PC-3 (cell line): Measurements from ENCODE around the gene LMO7. TPM values are rescaled to one million over a fixed set of nuclear protein-coding genes. Genes with fewer than 3 reads are reported as not detected.
A peak's percentile ranks its signal among the peaks of the same experiment; 100 is the strongest.

ENCODE experiments used
- ATAC-seq: fragments of 200-7000 bp; cut with Tn5 transposase; 2 replicates; pipeline ENCODE4 v1.9.1; 2020; ENCODE audit warnings: mild to moderate bottlenecking, moderate library complexity
- BruUV-seq: library from RNA; stranded (reverse); fragments of 400-500 nt; replicated peaks from 2 replicates; lab custom pipeline; 2021; lab: Mats Ljungman, UMichigan
- CTCF ChIA-PET: fragments of 300-600 bp; sonication (Branson Sonifier 250); formaldehyde crosslinking; loops from one replicate; lab custom pipeline; 2022; ENCODE audit warnings: antibody characterized with exemption; lab: Charles Lee
- POLR2A ChIA-PET: fragments of 300-600 bp; sonication (Branson Sonifier 250); formaldehyde crosslinking; loops from one replicate; lab custom pipeline; 2022; ENCODE audit warnings: antibody characterized with exemption; ENCODE audit not compliant: unreplicated experiment; lab: Charles Lee
- DNase-seq: peaks from one replicate; pipeline ENCODE4 v3.0.0-alpha.2; 2015
- H2AFZ ChIP-seq: fragments of 300-600 bp; sonication (generic); 2 replicates; pipeline ENCODE4 v1.6.0; 2016; ENCODE audit warnings: antibody characterized with exemption, low read length
- H3F3A ChIP-seq: fragments of 300-600 bp; sonication (generic); one replicate; pipeline ENCODE4 v1.6.0; 2017; ENCODE audit warnings: antibody characterized with exemption, low read length, control low read depth, mild to moderate bottlenecking; ENCODE audit not compliant: unreplicated experiment
- H3K27ac ChIP-seq: fragments of 300-600 bp; sonication (generic); 2 replicates; pipeline ENCODE4 v1.5.1; 2016; ENCODE audit warnings: mild to moderate bottlenecking, low read length
- H3K27me3 ChIP-seq: fragments of 300-600 bp; sonication (generic); 2 replicates; pipeline ENCODE4 v1.6.1; 2016; ENCODE audit warnings: low read length, mixed read lengths
- H3K36me3 ChIP-seq: fragments of 300-600 bp; sonication (generic); 2 replicates; pipeline ENCODE4 v1.6.1; 2016; ENCODE audit warnings: low read depth, mixed run types, low read length, mixed read lengths
- H3K4me1 ChIP-seq: fragments of 300-600 bp; sonication (generic); 2 replicates; pipeline ENCODE4 v1.5.1; 2016; ENCODE audit warnings: low read length; ENCODE audit not compliant: insufficient read depth
- H3K4me2 ChIP-seq: fragments of 300-600 bp; sonication (generic); 2 replicates; pipeline ENCODE4 v1.6.0; 2016; ENCODE audit warnings: low read length
- H3K4me3 ChIP-seq: fragments of 300-600 bp; sonication (generic); 2 replicates; pipeline ENCODE4 v1.5.1; 2016; ENCODE audit warnings: mild to moderate bottlenecking, low read length, mixed read lengths
- H3K79me2 ChIP-seq: fragments of 300-600 bp; sonication (generic); 2 replicates; pipeline ENCODE4 v1.6.1; 2017; ENCODE audit warnings: low read length, mixed read lengths
- H3K9ac ChIP-seq: fragments of 300-600 bp; sonication (generic); 2 replicates; pipeline ENCODE4 v1.6.0; 2016; ENCODE audit warnings: mild to moderate bottlenecking, low read length
- H3K9me2 ChIP-seq: fragments of 300-600 bp; sonication (generic); replicated peaks from 2 replicates; pipeline ENCODE4 v1.6.1; 2016; ENCODE audit warnings: mixed run types, low read length, mixed read lengths
- H3K9me3 ChIP-seq: fragments of 300-600 bp; sonication (generic); 2 replicates; pipeline ENCODE4 v1.6.1; 2016; ENCODE audit warnings: low read length, mixed read lengths
- H4K20me1 ChIP-seq: fragments of 300-600 bp; sonication (generic); 2 replicates; pipeline ENCODE4 v1.6.1; 2016; ENCODE audit warnings: low read length, mixed read lengths
- EZH2 ChIP-seq: fragments of 300-600 bp; sonication (generic); IDR thresholded peaks from one replicate; pipeline ENCODE4 v1.6.1; 2017; ENCODE audit warnings: antibody characterized with exemption, mild to moderate bottlenecking, low read length; ENCODE audit not compliant: unreplicated experiment
- EZH2phosphoT487 ChIP-seq: fragments of 300-600 bp; sonication (generic); IDR thresholded peaks from 2 replicates; pipeline ENCODE4 v1.6.1; 2018; ENCODE audit warnings: mild to moderate bottlenecking, antibody characterized with exemption, low read length, borderline replicate concordance
- intact Hi-C: fragments of 100-400 bp; cut with micrococcal nuclease; formaldehyde crosslinking; loops from 2 replicates; pipeline ENCODE4 v1.9.0; 2023
- total RNA-seq: library from RNA; depleted of rRNA; stranded (reverse); fragments of >200 nt; gene quantifications from 2 replicates; pipeline ENCODE4 v1.2.3, GENCODE V29; 2014
- TF ChIP-seq, protein P1 (sequence below): fragments of 300-600 bp; sonication (generic); conservative IDR thresholded peaks from 2 replicates; pipeline ENCODE4 v1.5.1; 2017; ENCODE audit warnings: antibody characterized with exemption, low read depth, mild to moderate bottlenecking, low read length

The LMO7 gene
- total RNA-seq, 1 experiment from 2014 or later, result 83.6 TPM

DNA sequence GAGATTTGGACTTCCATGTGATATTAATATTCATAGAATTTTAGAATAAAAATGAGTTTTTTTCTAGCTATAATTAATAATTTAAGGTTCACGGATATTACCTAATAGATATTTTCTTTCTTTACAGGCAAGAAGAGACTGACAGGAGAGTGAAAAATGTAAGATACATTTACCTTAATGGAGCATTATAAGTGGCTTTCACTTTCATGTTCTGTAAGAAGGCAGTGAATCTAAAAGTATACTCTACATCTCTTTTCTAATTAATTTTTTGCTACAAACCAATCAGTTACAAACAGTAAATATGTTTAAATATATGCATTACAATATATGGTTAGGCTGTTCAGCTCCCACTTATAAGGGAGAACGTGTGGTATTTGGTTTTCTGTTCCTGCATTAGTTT lies 159.1 kb downstream of the LMO7 start:
- POLR2A ChIA-PET, result no interaction called here
- Histone ChIP-seq H2AFZ (no peak overlapping the region), H3F3A (peaks cover 8% of the 10 kb centered on the region), H3K9me2 (no peaks in the 10 kb centered on the region), H4K20me1 (no peaks in the 10 kb centered on the region), H3K9ac (no peak overlapping the region), H3K79me2 (peaks cover 40% of the 10 kb centered on the region), H3K36me3 (peaks cover 20% of the 10 kb centered on the region), H3K4me3 (no peak overlapping the region), H3K4me1 (peaks cover 42% of the 10 kb centered on the region), H3K27me3 (no peaks in the 10 kb centered on the region), H3K9me3 (no peaks in the 10 kb centered on the region), H3K27ac (no peak overlapping the region), H3K4me2 (no peak overlapping the region)
- ATAC-seq (no peak), DNase-seq (no peak)
- intact Hi-C loops, result loop anchor here (5.0 kb wide), 2 partner anchors 33 to 88 kb away; no protein-coding TSS in a partner anchor
- BruUV-seq, result no TSS peak
- no peak for TF ChIP-seq EZH2phosphoT487
- TF ChIP-seq, protein P1, sequence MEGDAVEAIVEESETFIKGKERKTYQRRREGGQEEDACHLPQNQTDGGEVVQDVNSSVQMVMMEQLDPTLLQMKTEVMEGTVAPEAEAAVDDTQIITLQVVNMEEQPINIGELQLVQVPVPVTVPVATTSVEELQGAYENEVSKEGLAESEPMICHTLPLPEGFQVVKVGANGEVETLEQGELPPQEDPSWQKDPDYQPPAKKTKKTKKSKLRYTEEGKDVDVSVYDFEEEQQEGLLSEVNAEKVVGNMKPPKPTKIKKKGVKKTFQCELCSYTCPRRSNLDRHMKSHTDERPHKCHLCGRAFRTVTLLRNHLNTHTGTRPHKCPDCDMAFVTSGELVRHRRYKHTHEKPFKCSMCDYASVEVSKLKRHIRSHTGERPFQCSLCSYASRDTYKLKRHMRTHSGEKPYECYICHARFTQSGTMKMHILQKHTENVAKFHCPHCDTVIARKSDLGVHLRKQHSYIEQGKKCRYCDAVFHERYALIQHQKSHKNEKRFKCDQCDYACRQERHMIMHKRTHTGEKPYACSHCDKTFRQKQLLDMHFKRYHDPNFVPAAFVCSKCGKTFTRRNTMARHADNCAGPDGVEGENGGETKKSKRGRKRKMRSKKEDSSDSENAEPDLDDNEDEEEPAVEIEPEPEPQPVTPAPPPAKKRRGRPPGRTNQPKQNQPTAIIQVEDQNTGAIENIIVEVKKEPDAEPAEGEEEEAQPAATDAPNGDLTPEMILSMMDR, result no peak
- TF ChIP-seq EZH2, result no peak
- CTCF ChIA-PET, result no interaction called here

GRCh38 chr13:75796825-75797224 lies 160.7 kb downstream of the LMO7 start:
- Histone ChIP-seq H3K9me3 (no peaks in the 10 kb centered on the region), H3K4me2 (peak overlapping the region; percentile 29), H4K20me1 (no peaks in the 10 kb centered on the region), H3K36me3 (peaks cover 25% of the 10 kb centered on the region), H2AFZ (no peak overlapping the region), H3K4me3 (no peak overlapping the region), H3K79me2 (peaks cover 25% of the 10 kb centered on the region), H3K27me3 (no peaks in the 10 kb centered on the region), H3F3A (peaks cover 8% of the 10 kb centered on the region), H3K9ac (peak overlapping the region; percentile 36), H3K9me2 (no peaks in the 10 kb centered on the region), H3K4me1 (peaks cover 42% of the 10 kb centered on the region), H3K27ac (peak overlapping the region; percentile 89)
- ChIA-PET CTCF (interaction anchor here (0.9 kb wide), 1 partner anchor 100 kb away, joined by 3 read pairs; no protein-coding TSS in a partner anchor), POLR2A (no interaction called here)
- peak; percentile 89 for DNase-seq
- BruUV-seq, result no TSS peak
- peak; percentile 75 for ATAC-seq
- intact Hi-C loops, result loop anchor here (5.0 kb wide), 2 partner anchors 35 to 90 kb away; no protein-coding TSS in a partner anchor
- TF ChIP-seq EZH2 (no peak), EZH2phosphoT487 (no peak)
- TF ChIP-seq, protein P1, result no peak

DNA sequence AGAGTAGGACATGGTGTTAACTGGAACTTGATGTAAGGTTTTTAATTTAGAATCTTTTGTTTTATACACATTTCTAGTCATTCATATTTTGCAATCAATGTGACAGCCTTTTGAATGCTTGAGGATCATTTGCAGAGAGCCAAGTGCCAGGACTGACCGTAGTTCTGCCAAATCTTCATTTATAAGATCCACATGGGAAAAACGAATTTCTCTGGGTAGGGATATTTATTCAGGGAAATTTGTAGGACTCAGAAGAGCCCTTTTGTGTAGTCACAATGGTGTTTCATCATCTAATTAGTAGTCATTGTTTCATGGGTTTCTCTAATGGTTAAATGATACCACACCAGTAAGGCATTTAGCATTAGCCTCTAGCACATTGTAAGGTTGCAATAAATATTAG lies 161.1 kb downstream of the LMO7 start:
- no TSS peak for BruUV-seq
- Histone ChIP-seq H3K4me3 (no peak overlapping the region), H3K27ac (peak overlapping the region; percentile 89), H3K79me2 (peaks cover 21% of the 10 kb centered on the region), H4K20me1 (no peaks in the 10 kb centered on the region), H2AFZ (no peak overlapping the region), H3F3A (peaks cover 8% of the 10 kb centered on the region), H3K9me3 (no peaks in the 10 kb centered on the region), H3K4me2 (peak overlapping the region; percentile 21), H3K9me2 (no peaks in the 10 kb centered on the region), H3K36me3 (peaks cover 25% of the 10 kb centered on the region), H3K9ac (peak overlapping the region; percentile 36), H3K27me3 (no peaks in the 10 kb centered on the region), H3K4me1 (peaks cover 42% of the 10 kb centered on the region)
- no peak for DNase-seq
- intact Hi-C loops, result loop anchor here (5.0 kb wide), 2 partner anchors 35 to 90 kb away; no protein-coding TSS in a partner anchor
- TF ChIP-seq EZH2phosphoT487 (no peak), EZH2 (no peak)
- TF ChIP-seq, protein P1, result no peak
- CTCF ChIA-PET, result interaction anchor here (0.9 kb wide), 1 partner anchor 101 kb away, joined by 3 read pairs; no protein-coding TSS in a partner anchor
- ATAC-seq, result no peak
- POLR2A ChIA-PET, result no interaction called here
